ENCODE measurements around the gene ELFN2. TPM values are rescaled to one million over a fixed set of nuclear protein-coding genes. Genes with fewer than 3 reads are reported as not detected.
"Not testable (repeated sequence)": the region's sequence is repeated elsewhere in the genome, so short reads cannot be mapped to it uniquely, and the experiment has no call there.

ELFN2 gene
- total RNA-seq, 4 donors from 2014 or later: under 0.01 to 0.19 (median 0.16) TPM; not detected in 1

DNA sequence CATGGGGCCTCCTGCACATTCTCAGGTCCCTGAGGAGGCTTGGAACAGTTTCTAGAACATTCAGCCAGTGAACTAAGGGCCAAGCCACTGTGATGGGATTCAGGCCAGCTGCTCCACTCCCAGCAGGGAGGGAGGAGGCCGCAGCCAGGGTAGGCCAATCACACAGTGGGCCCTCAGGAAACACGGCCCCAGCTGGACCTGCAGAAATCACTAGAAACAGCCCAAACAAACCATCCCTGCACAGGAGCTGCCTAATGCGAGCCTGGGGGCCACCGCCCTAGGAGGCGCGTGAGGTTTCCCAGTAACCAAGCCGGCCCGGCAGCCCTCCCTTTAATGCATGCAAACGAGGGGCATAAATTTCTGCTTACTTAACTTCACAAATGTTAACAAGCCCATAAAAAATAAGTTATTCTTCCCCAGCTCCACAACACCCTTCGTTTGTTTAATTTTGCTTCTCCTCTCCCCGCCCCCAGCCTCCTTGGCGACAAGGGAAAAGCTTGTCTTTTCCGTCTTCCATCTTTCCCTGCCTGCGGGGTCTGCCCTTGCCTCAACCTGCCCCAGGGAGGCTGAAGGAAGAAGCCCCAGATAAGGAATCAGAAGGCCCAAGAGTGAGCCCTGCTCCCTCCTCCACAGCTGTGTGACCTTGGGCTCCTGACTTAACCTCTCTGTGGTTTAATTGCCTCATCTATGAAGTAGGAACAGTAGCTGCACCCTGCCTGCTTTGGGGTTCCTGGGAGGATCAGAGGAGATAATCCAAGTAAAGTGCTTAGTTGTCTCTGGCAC is 25.7 kb downstream of the ELFN2 start:
- Histone ChIP-seq H3K27me3 (peaks cover 75% of the 10 kb centered on the region), H3K36me3 (no peaks in the 10 kb centered on the region), H3K27ac (no peak overlapping the region), H3K4me3 (no peak overlapping the region), H3K4me1 (peaks cover 0 to 6% (median 0%) of the 10 kb centered on the region in 3 donors), H3K9me3 (no peaks in the 10 kb centered on the region)
- ATAC-seq: no peak
- WGBS, 2 donors (ENCODE audit: low coverage in 1 of 2): 40 to 79% methylated on average over 2 to 12 of the region's 14 CpGs
- TF ChIP-seq POLR2AphosphoS5 (IDR thresholded peaks at IDR 0.05) (no peak), EP300 (IDR thresholded peaks at IDR 0.05) (no peak), POLR2A (IDR thresholded peaks at IDR 0.05) (no peak)
- TF ChIP-seq, protein P1, sequence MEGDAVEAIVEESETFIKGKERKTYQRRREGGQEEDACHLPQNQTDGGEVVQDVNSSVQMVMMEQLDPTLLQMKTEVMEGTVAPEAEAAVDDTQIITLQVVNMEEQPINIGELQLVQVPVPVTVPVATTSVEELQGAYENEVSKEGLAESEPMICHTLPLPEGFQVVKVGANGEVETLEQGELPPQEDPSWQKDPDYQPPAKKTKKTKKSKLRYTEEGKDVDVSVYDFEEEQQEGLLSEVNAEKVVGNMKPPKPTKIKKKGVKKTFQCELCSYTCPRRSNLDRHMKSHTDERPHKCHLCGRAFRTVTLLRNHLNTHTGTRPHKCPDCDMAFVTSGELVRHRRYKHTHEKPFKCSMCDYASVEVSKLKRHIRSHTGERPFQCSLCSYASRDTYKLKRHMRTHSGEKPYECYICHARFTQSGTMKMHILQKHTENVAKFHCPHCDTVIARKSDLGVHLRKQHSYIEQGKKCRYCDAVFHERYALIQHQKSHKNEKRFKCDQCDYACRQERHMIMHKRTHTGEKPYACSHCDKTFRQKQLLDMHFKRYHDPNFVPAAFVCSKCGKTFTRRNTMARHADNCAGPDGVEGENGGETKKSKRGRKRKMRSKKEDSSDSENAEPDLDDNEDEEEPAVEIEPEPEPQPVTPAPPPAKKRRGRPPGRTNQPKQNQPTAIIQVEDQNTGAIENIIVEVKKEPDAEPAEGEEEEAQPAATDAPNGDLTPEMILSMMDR (IDR thresholded peaks at IDR 0.05): no peak

DNA sequence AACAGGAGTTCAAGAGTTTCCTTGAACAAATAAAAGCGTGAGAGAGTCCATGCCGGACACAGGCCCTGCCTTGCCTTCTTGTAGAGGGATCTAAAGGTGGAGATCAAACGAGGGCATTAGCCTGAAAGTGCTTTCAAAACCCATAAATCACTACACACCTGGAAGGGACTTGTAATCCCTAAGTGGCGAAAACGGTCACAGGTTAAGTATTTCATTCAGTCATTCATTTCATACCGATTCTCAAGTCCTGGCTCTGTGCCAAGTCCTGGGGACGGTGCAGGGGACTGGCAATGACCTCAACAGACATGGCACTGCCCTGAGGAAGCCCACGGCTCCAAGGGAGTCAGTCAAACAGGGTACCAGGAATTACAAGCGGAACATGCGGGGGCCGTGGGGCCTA is 26.6 kb downstream of the ELFN2 start:
- no peak for ATAC-seq
- Histone ChIP-seq H3K27me3 (peaks cover 75% of the 10 kb centered on the region), H3K9me3 (no peaks in the 10 kb centered on the region)

DNA sequence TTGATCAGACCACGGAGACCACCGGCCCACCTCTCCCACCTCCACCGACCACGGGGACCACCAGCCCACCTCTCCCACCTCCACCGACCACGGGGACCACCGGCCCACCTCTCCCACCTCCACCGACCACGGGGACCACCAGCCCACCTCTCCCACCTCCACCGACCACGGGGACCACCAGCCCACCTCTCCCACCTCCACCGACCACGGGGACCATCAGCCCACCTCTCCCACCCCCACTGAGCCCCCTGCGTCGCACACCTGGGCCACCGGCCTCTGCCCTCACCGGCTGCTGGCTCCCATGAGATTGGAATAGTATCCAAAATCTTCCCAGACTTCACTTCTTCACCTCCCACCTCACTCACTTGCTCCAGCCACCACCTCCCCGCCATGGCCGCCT is 27.8 kb downstream of the ELFN2 start:
- not testable (repeated sequence) for H3K27ac ChIP-seq, H3K9me3 ChIP-seq, H3K4me3 ChIP-seq, ATAC-seq, H3K36me3 ChIP-seq, H3K4me1 ChIP-seq
- WGBS, 2 donors (ENCODE audit: low coverage in 1 of 2): 71 to 83% methylated on average over 3 to 4 of the region's 19 CpGs
- H3K27me3 ChIP-seq: peaks cover 77% of the 10 kb centered on the region

More for the DNA sequence above, 26.6 kb downstream of the ELFN2 start:
- Histone ChIP-seq H3K4me3 (no peak overlapping the region), H3K4me1 (peaks cover 0 to 6% (median 0%) of the 10 kb centered on the region in 3 donors), H3K27ac (no peak overlapping the region), H3K36me3 (no peaks in the 10 kb centered on the region)
- TF ChIP-seq EP300 (IDR thresholded peaks at IDR 0.05) (no peak), POLR2AphosphoS5 (IDR thresholded peaks at IDR 0.05) (no peak), POLR2A (IDR thresholded peaks at IDR 0.05) (no peak)
- TF ChIP-seq, protein P1 (IDR thresholded peaks at IDR 0.05): no peak
- WGBS, 2 donors (ENCODE audit: low coverage in 1 of 2): 54% methylated on average over 5 of the region's 11 CpGs; no CpG with 5 or more reads in 1 of the 2 donors

DNA sequence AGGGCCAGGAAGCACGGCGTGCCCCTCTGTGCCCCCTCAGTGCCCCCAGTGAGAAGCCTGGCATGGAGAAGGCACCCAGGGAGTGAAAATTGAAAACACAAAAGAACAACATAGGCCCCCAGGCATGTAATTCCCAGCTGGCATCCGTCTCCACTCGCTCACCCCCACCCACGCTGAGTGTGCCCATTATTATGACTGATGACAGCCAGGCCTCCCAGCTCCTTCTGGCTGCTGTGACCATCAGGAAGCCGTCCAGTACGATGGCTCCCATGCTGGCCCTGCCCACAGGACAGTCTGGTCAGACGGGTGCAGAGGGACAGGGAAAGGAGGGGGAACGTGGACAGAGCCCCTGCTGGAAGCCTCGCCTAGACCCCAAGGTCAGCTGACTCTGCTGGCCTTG is 30.1 kb downstream of the ELFN2 start:
- Histone ChIP-seq H3K4me3 (no peak overlapping the region), H3K36me3 (no peaks in the 10 kb centered on the region), H3K27me3 (peaks cover 64% of the 10 kb centered on the region), H3K4me1 (peaks cover 0 to 6% (median 0%) of the 10 kb centered on the region in 3 donors), H3K27ac (no peak overlapping the region), H3K9me3 (no peaks in the 10 kb centered on the region)
- ATAC-seq: no peak
- WGBS, 2 donors (ENCODE audit: low coverage in 1 of 2): 42 to 89% methylated on average over 3 to 6 of the region's 10 CpGs
- TF ChIP-seq EP300 (IDR thresholded peaks at IDR 0.05): no peak
- no peak for TF ChIP-seq POLR2A (IDR thresholded peaks at IDR 0.05)
- TF ChIP-seq, protein P1 (IDR thresholded peaks at IDR 0.05): no peak
- no peak for TF ChIP-seq POLR2AphosphoS5 (IDR thresholded peaks at IDR 0.05)

DNA sequence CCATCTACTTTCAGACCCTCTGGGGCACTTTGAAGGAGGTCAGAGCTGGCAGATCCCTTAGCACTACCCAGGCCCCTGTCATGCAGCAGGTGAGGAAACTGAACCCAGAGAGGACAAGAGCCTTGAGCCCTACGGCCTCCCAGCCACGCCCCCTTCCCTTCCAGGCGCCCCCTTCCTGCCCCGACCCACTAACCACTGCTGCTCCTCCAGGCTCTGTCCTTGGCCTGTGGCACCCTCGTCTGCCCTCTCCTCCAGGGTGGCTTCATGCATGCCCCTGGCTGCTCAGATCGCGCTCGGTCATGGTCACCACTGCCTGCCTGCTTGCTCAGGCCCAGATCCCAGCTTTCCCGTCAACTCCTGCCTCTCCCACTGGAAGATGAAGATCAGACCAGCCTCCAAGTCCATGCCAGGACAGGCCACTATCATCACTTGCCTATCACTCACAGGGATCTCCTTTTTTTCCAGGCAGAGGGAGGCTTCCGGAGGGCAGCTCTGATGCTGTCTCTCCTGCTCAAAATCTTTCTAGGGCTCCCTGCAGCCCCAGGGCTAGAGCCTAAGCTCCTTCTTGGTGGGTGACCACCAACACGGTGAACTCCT is 30.7 kb downstream of the ELFN2 start:
- Histone ChIP-seq H3K4me3 (no peak overlapping the region), H3K36me3 (no peaks in the 10 kb centered on the region), H3K9me3 (no peaks in the 10 kb centered on the region), H3K27ac (no peak overlapping the region), H3K27me3 (peaks cover 63% of the 10 kb centered on the region), H3K4me1 (peaks cover 0 to 5% (median 0%) of the 10 kb centered on the region in 3 donors)
- TF ChIP-seq EP300 (IDR thresholded peaks at IDR 0.05): no peak
- ATAC-seq: no peak
- WGBS, 2 donors (ENCODE audit: low coverage in 1 of 2): 59 to 90% methylated on average over 3 to 4 of the region's 11 CpGs

DNA sequence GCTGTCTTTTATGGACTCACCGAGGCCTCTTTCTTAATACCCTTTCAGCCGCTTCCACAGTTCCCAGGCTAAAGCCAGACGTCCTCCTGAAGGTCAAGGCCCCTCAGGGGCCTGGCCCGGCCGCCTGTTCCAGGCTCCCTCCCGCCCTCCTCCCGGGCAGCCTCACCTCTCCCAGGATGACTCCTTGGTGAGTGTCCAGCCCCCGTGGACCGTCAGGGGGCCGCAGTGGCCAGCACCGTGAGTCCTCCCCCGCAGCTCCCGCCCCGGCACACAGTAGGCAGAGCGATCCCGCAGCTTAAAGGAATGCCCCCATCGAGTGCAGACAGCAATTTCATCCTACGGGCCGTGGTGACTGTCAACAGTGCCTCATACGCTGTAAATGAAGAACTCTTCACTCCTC is 32.9 kb downstream of the ELFN2 start:
- WGBS, 2 donors (ENCODE audit: low coverage in 1 of 2): 40 to 68% methylated on average over 1 to 2 of the region's 20 CpGs
- no peak for TF ChIP-seq POLR2AphosphoS5 (IDR thresholded peaks at IDR 0.05)
- TF ChIP-seq EP300 (IDR thresholded peaks at IDR 0.05): no peak
- TF ChIP-seq, protein P1 (IDR thresholded peaks at IDR 0.05): no peak
- no peak for TF ChIP-seq POLR2A (IDR thresholded peaks at IDR 0.05)
- Histone ChIP-seq H3K4me3 (no peak overlapping the region), H3K27ac (no peak overlapping the region), H3K4me1 (no peaks in the 10 kb centered on the region), H3K9me3 (no peaks in the 10 kb centered on the region), H3K36me3 (no peaks in the 10 kb centered on the region), H3K27me3 (peaks cover 62% of the 10 kb centered on the region)
- ATAC-seq: no peak
